ENCODE results near the gene GPC6. TPM values are rescaled to one million over a fixed set of nuclear protein-coding genes. Genes with fewer than 3 reads are reported as not detected.

GPC6 gene
- total RNA-seq, 1 experiment from 2014 or later, result not detected

- TF ChIP-seq CTCF (IDR thresholded peaks at IDR 0.05; ENCODE audit: unreplicated experiment), result no peak
- Mint-ChIP-seq H3K27ac (ENCODE audit: unreplicated experiment) (no peak overlapping the region), H3K4me1 (ENCODE audit: low read depth, unreplicated experiment) (no peaks in the 10 kb centered on the region), H3K36me3 (ENCODE audit: insufficient read depth, unreplicated experiment) (no peaks in the 10 kb centered on the region), H3K4me3 (ENCODE audit: low read depth, unreplicated experiment) (no peak overlapping the region), H3K27me3 (ENCODE audit: unreplicated experiment) (no peaks in the 10 kb centered on the region), H3K9me3 (ENCODE audit: low read depth, unreplicated experiment) (peaks cover 4% of the 10 kb centered on the region)
- BruUV-seq (replicated peaks), result no TSS peak
- no peak for DNase-seq
- intact Hi-C loops (cut with micrococcal nuclease; ENCODE audit: unreplicated experiment), result no loop called here
- CTCF ChIA-PET, result no interaction called here
Observed at GRCh38 chr13:93420206-93420605, 193.6 kb downstream of the GPC6 start.

- Mint-ChIP-seq H3K36me3 (ENCODE audit: insufficient read depth, unreplicated experiment) (no peaks in the 10 kb centered on the region), H3K27me3 (ENCODE audit: unreplicated experiment) (no peaks in the 10 kb centered on the region), H3K9me3 (ENCODE audit: low read depth, unreplicated experiment) (peaks cover 5% of the 10 kb centered on the region), H3K4me1 (ENCODE audit: low read depth, unreplicated experiment) (no peaks in the 10 kb centered on the region), H3K4me3 (ENCODE audit: low read depth, unreplicated experiment) (no peak overlapping the region), H3K27ac (ENCODE audit: unreplicated experiment) (no peak overlapping the region)
- no TSS peak for BruUV-seq (replicated peaks)
- no peak for TF ChIP-seq CTCF (IDR thresholded peaks at IDR 0.05; ENCODE audit: unreplicated experiment)
- intact Hi-C loops (cut with micrococcal nuclease; ENCODE audit: unreplicated experiment), result no loop called here
- DNase-seq, result no peak
- CTCF ChIA-PET, result no interaction called here
Observed at GRCh38 chr13:93420887-93421286, 194.3 kb downstream of the GPC6 start.

- BruUV-seq (replicated peaks), result no TSS peak
- CTCF ChIA-PET, result no interaction called here
- no peaks in the 10 kb centered on the region for H3K36me3 Mint-ChIP-seq (ENCODE audit: insufficient read depth, unreplicated experiment)
- no peak for DNase-seq
- no peaks in the 10 kb centered on the region for H3K4me1 Mint-ChIP-seq (ENCODE audit: low read depth, unreplicated experiment)
- H3K27me3 Mint-ChIP-seq (ENCODE audit: unreplicated experiment), result no peaks in the 10 kb centered on the region
- H3K4me3 Mint-ChIP-seq (ENCODE audit: low read depth, unreplicated experiment), result no peak overlapping the region
- H3K9me3 Mint-ChIP-seq (ENCODE audit: low read depth, unreplicated experiment), result peaks cover 6% of the 10 kb centered on the region
- no peak for TF ChIP-seq CTCF (IDR thresholded peaks at IDR 0.05; ENCODE audit: unreplicated experiment)
- H3K27ac Mint-ChIP-seq (ENCODE audit: unreplicated experiment), result no peak overlapping the region
- intact Hi-C loops (cut with micrococcal nuclease; ENCODE audit: unreplicated experiment), result no loop called here
Observed at GRCh38 chr13:93422980-93423543, 196.5 kb downstream of the GPC6 start.

- no peaks in the 10 kb centered on the region for H3K27me3 Mint-ChIP-seq (ENCODE audit: unreplicated experiment)
- H3K4me1 Mint-ChIP-seq (ENCODE audit: low read depth, unreplicated experiment), result no peaks in the 10 kb centered on the region
- intact Hi-C loops (cut with micrococcal nuclease; ENCODE audit: unreplicated experiment), result no loop called here
- no peak for DNase-seq
- CTCF ChIA-PET, result no interaction called here
- BruUV-seq (replicated peaks), result no TSS peak
- H3K9me3 Mint-ChIP-seq (ENCODE audit: low read depth, unreplicated experiment), result peaks cover 6% of the 10 kb centered on the region
- H3K36me3 Mint-ChIP-seq (ENCODE audit: insufficient read depth, unreplicated experiment), result no peaks in the 10 kb centered on the region
- no peak for TF ChIP-seq CTCF (IDR thresholded peaks at IDR 0.05; ENCODE audit: unreplicated experiment)
- H3K27ac Mint-ChIP-seq (ENCODE audit: unreplicated experiment), result no peak overlapping the region
- H3K4me3 Mint-ChIP-seq (ENCODE audit: low read depth, unreplicated experiment), result no peak overlapping the region
Observed at GRCh38 chr13:93425411-93425810, 198.8 kb downstream of the GPC6 start.

Measured in Calu3 (cell line).